Nephron (organoid): ENCODE results near the gene PITX3.
A peak's percentile ranks its signal among the peaks of the same experiment; 100 is the strongest.

Experiments
- H3K27ac Mint-ChIP-seq, 3 experiments: 2 replicates each; pipeline ENCODE4 v1.8.0; 2020; ENCODE audit warnings: mixed read lengths in 3 of 3, mild to moderate bottlenecking in 2 of 3, moderate library complexity in 1 of 3
- H3K27me3 Mint-ChIP-seq: 2 replicates; pipeline ENCODE4 v1.8.0; 2021; ENCODE audit warnings: low read depth, mild to moderate bottlenecking, moderate library complexity, mixed read lengths
- H3K36me3 Mint-ChIP-seq: 2 replicates; pipeline ENCODE4 v1.8.0; 2020; ENCODE audit warnings: low read depth, mixed read lengths
- H3K4me1 Mint-ChIP-seq: 2 replicates; pipeline ENCODE4 v1.8.0; 2020; ENCODE audit warnings: mixed read lengths
- H3K4me3 Mint-ChIP-seq, 3 experiments: 2 replicates each; pipeline ENCODE4 v1.8.0; 2020; ENCODE audit warnings: mild to moderate bottlenecking in 3 of 3, mixed read lengths in 3 of 3, moderate library complexity in 2 of 3
- H3K9me3 Mint-ChIP-seq: 2 replicates; pipeline ENCODE4 v1.8.0; 2020; ENCODE audit warnings: mixed read lengths
- TF ChIP-seq, protein P1 (sequence below), 3 experiments: fragments of 200-600 bp; sonication (generic); IDR thresholded peaks; one replicate each; pipeline ENCODE4 v1.5.0; 2021; ENCODE audit warnings: antibody characterized with exemption in 3 of 3; ENCODE audit not compliant: unreplicated experiment in 3 of 3

Gene PITX3

DNA sequence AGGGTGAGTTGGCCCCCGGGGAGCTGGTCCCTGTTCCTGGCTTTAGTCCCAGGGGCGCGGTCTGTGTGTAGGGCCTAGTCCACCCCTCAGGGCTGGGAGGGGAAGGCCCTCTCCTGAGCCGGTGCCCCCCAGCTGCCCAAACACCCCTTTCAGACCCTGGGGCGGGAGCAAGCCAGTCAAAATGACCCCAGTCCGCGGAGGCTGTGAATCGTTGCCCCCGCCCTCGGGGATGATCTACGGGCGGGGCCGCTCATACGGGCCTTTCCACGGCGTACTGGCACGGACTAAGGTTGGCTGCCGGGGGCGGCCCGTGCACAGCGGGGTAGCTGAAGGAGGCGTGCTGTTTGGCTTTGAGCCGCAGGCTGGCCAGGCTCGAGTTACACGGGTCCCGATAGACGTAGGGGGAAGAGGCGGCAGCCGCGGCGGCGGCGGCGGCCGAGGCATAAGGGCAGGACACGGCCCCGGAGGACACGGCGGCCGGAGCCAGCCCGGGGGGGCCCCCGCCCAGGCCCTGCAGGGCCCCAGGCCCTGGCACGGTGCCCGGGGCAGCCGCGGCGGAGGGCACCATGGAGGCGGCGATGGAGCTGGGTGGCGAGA, 10.9 kb downstream of the PITX3 start:
- H3K9me3 Mint-ChIP-seq, result no peaks in the 10 kb centered on the region
- TF ChIP-seq, protein P1, sequence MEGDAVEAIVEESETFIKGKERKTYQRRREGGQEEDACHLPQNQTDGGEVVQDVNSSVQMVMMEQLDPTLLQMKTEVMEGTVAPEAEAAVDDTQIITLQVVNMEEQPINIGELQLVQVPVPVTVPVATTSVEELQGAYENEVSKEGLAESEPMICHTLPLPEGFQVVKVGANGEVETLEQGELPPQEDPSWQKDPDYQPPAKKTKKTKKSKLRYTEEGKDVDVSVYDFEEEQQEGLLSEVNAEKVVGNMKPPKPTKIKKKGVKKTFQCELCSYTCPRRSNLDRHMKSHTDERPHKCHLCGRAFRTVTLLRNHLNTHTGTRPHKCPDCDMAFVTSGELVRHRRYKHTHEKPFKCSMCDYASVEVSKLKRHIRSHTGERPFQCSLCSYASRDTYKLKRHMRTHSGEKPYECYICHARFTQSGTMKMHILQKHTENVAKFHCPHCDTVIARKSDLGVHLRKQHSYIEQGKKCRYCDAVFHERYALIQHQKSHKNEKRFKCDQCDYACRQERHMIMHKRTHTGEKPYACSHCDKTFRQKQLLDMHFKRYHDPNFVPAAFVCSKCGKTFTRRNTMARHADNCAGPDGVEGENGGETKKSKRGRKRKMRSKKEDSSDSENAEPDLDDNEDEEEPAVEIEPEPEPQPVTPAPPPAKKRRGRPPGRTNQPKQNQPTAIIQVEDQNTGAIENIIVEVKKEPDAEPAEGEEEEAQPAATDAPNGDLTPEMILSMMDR (IDR thresholded peaks at IDR 0.05; ENCODE audit: unreplicated experiment in 3 of 3), result no peak
- peak overlapping the region in 1 of 3 experiments; percentile 25 for H3K27ac Mint-ChIP-seq
- peaks cover 81% of the 10 kb centered on the region for H3K27me3 Mint-ChIP-seq
- H3K4me1 Mint-ChIP-seq, result peaks cover 52% of the 10 kb centered on the region
- H3K36me3 Mint-ChIP-seq, result no peaks in the 10 kb centered on the region
- peak overlapping the region; percentile 72 to 81 (median 79) for H3K4me3 Mint-ChIP-seq

DNA sequence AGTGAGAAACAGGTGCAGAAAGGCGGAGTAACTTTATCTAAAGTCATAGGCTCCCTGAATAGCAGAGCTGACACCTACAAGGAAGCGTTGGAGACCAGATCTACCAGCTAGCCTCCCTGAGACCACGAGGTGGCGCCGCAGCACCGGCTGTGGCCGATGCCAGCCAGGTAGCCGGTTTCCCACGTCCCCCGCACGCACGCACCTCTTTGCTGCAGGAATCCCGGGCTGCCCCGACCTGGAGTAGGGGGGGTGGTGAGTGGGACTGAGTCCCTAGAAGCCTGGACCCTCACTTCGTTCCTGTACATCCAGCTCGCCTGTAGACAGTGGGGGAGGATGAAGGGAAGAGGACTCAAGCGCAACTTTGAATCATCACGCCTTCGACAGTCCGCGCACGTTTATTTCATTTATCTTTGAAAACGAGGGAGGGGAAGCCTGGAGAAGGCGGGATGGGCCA, 11.5 kb downstream of the PITX3 start:
- TF ChIP-seq, protein P1 (IDR thresholded peaks at IDR 0.05; ENCODE audit: unreplicated experiment in 3 of 3), result peak; percentile 94 to 99 (median 98)
- Mint-ChIP-seq H3K4me1 (peaks cover 52% of the 10 kb centered on the region), H3K9me3 (no peaks in the 10 kb centered on the region), H3K27me3 (peaks cover 80% of the 10 kb centered on the region), H3K27ac (peak overlapping the region in 1 of 3 experiments; percentile 25), H3K4me3 (peak overlapping the region; percentile 72 to 81 (median 79)), H3K36me3 (no peaks in the 10 kb centered on the region)

DNA sequence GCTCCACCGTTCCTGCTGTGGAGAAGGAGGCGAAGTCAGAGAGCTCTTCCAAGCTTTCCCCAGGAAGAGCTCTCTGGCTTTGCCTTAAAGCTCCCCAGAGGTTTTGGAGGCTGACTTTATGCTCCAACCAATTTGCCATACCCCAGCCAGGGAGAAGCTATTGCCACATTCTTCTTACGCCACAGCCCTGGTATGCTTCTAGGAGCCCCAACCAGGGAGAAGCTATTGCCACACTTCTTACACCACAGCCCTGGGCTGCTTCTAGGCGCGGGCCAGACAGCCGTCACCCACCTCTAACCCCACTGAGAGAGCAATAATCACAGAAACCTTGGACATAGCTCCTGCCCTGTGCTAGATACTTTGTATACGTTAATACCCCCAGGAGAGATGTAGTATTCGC, 14.3 kb downstream of the PITX3 start:
- Mint-ChIP-seq H3K9me3 (no peaks in the 10 kb centered on the region), H3K36me3 (no peaks in the 10 kb centered on the region), H3K27me3 (peaks cover 67% of the 10 kb centered on the region), H3K27ac (no peak overlapping the region), H3K4me3 (peak overlapping the region in 1 of 3 experiments; percentile 30), H3K4me1 (peaks cover 35% of the 10 kb centered on the region)
- TF ChIP-seq, protein P1 (IDR thresholded peaks at IDR 0.05; ENCODE audit: unreplicated experiment in 3 of 3), result no peak

DNA sequence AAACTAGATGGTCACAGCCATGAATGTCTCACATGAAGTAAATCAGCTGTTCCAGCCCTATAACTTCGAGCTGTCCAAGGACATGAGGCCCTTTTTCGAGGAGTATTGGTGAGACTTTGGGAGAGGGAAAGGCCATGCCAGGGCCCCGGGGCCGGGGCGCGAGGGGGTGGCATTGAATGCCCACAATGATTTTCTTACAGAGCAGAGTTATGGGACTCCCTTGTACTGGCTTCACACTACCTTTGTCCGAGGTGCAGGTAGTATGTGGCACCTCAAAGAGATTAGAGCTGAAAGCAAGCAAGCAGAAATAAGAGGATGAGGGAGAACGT, 14.8 kb downstream of the PITX3 start:
- H3K27ac Mint-ChIP-seq, result peak overlapping the region in 2 of 3 experiments; percentile 88 to 96
- H3K36me3 Mint-ChIP-seq, result no peaks in the 10 kb centered on the region
- TF ChIP-seq, protein P1 (IDR thresholded peaks at IDR 0.05; ENCODE audit: unreplicated experiment in 3 of 3), result no peak
- H3K4me3 Mint-ChIP-seq, result peak overlapping the region; percentile 74 to 80 (median 78)
- no peaks in the 10 kb centered on the region for H3K9me3 Mint-ChIP-seq
- H3K27me3 Mint-ChIP-seq, result peaks cover 61% of the 10 kb centered on the region
- peaks cover 35% of the 10 kb centered on the region for H3K4me1 Mint-ChIP-seq

DNA sequence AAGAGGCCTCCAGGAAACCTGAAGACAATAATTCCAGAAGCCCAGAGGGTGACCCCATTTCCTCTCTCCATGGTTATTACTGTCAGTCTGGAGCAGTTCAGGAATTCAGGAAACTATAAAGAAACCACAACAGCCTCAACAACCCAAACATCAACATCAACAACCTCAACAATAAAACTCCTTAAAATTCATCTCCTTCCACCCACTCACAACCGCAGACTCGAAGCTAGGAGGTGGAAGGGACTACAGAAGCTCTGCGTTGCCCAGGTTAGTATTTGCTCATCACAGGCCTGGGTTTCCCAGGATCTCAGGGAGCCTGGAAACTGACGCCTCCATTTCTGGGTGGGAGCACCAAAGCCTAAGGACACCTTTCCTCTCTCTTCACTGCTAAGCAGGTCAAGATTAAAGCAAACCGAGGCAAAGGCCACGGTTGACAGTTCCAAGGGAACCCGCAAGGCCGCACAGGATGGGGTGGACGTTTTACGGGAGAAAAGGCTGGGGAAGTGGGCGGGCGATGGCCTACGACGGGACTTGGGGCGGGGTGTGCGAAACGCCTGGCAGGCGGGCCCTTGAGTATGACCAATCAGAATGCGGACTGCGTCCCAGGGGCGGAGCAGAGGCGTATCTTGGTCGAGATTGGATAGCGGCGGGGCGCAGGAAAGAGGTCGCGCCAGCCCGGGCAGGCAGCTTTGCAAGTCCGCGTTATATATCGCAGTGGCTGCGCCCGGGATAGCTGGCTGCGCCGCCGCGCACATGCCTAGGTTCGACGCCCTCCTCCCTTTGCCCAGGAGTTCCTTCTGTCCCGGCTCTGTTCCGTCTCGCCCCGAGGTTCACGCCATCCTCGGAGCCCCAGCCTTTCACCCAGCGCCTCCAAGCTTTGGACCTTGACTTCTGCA, 15.4 kb downstream of the PITX3 start, which contains the start of gene ELOVL3:
ELOVL3 (plus strand) TSS at position 654 of the 896 bp plus-strand sequence. CDS start 250 bp downstream, outside the sequence.
- H3K9me3 Mint-ChIP-seq, result no peaks in the 10 kb centered on the region
- peaks cover 35% of the 10 kb centered on the region for H3K4me1 Mint-ChIP-seq
- H3K27ac Mint-ChIP-seq, result peak within 1 kb of the TSS; percentile 88 to 96 (median 94)
- peaks cover 55% of the 10 kb centered on the region for H3K27me3 Mint-ChIP-seq
- TF ChIP-seq, protein P1 (IDR thresholded peaks at IDR 0.05; ENCODE audit: unreplicated experiment in 3 of 3), result no peak
- no peaks in the 10 kb centered on the region for H3K36me3 Mint-ChIP-seq
- peak within 1 kb of the TSS; percentile 74 to 80 (median 78) for H3K4me3 Mint-ChIP-seq
